Left lung (tissue), 10 donors: ENCODE data around the gene JUN. TPM values are rescaled to one million over a fixed set of nuclear protein-coding genes. Genes with fewer than 3 reads are reported as not detected.
A peak's percentile ranks its signal among the peaks of the same experiment; 100 is the strongest.

Experiments
- ATAC-seq: fragments of 200-7000 bp; cut with Tn5 transposase; one replicate; pipeline ENCODE4 v1.9.1; 2020; ENCODE audit warnings: moderate library complexity
- DNase-seq, 4 donors: peaks; one replicate each; pipeline ENCODE4 v3.0.0-alpha.2; 2013 to 2020
- H3K27ac ChIP-seq, 2 donors: fragments of 200-600 bp; sonication (generic) in 1 of 2; one replicate each; pipeline versions ENCODE4 v1.5.0 to v1.8.0; 2020 to 2021
- H3K27me3 ChIP-seq, 2 donors: fragments of 200-600 bp; sonication (generic) in 1 of 2; one replicate each; pipeline versions ENCODE4 v1.5.0 to v1.8.0; 2020 to 2021
- H3K36me3 ChIP-seq, 2 donors: fragments of 200-600 bp; sonication (generic) in 1 of 2; one replicate each; pipeline versions ENCODE4 v1.5.0 to v1.8.0; 2020 to 2021
- H3K4me1 ChIP-seq, 2 donors: fragments of 200-600 bp; one replicate each; pipeline ENCODE4 v1.8.0; 2021
- H3K4me3 ChIP-seq, 2 donors: fragments of 200-600 bp; sonication (generic) in 1 of 2; one replicate each; pipeline versions ENCODE4 v1.5.0 to v1.8.0; 2020 to 2021; ENCODE audit warnings: mild to moderate bottlenecking in 1 of 2
- H3K9me3 ChIP-seq, 2 donors: fragments of 200-600 bp; sonication (generic) in 1 of 2; one replicate each; pipeline versions ENCODE4 v1.5.0 to v1.8.0; 2020 to 2021
- intact Hi-C, 2 donors: fragments of 100-400 bp; cut with DNase I; formaldehyde crosslinking; loops; one replicate each; pipeline versions ENCODE4 v1.11.2 to v1.14.2; 2022
- polyA plus RNA-seq, 6 donors: library from polyadenylated mRNA; unstranded; fragments of 120-200 nt; gene quantifications; one replicate each; pipeline ENCODE4 v1.2.1, GENCODE V29; 2013; ENCODE audit not compliant: insufficient read length in 6 of 6
- total RNA-seq, 2 donors: library from RNA; stranded (reverse); fragmentation: NEBNext Ultra II Directional; extraction: Animal tissue kit (Norgen Biotek cat#: 25700); gene quantifications; one replicate each; pipeline ENCODE4 v1.2.1, GENCODE V29; 2021
- TF ChIP-seq, protein P1 (sequence below), 2 donors: fragments of 200-600 bp; sonication (generic) in 1 of 2; IDR thresholded peaks; one replicate each; pipeline versions ENCODE4 v1.5.0 to v1.8.0; 2021; ENCODE audit warnings: antibody characterized with exemption in 2 of 2
- donor health status: DM: no; HTN: yes; CAD: no.
- donor health status: DM: no; HTN: no; CAD: no.

Gene JUN
- total and polyA plus RNA-seq, 8 donors: 83.2 to 705 (median 174) TPM

DNA sequence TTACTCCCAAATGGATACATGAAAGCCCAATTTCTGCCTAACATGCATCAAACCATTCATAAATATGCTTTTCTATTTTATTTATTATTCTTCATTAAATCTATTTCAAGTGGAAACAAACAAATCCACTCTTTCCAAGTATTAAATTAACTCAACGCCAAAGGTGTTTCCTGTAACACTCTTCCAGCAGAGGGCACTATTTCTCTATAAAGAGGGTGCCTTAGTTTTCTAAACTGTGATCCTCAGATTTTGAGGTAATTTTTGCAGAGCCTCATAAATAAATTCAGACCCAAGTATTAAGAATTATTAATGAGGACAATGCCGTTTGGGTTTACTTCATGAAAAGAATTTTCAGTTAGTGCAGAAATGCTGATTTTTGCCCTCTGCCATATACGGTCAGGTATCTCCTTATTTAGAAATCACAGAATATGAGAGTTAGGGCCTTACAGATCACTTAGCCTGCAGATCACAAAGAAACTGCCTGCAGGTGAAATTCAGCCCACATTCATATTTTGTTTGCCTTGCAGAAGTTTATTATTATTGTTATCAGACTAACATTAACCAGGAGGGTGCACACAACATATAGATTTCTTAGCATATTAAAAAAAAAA, 43.9 kb downstream of the JUN start:
- intact Hi-C loops: no loop called here
- peak; percentile 87 for ATAC-seq
- TF ChIP-seq, protein P1, sequence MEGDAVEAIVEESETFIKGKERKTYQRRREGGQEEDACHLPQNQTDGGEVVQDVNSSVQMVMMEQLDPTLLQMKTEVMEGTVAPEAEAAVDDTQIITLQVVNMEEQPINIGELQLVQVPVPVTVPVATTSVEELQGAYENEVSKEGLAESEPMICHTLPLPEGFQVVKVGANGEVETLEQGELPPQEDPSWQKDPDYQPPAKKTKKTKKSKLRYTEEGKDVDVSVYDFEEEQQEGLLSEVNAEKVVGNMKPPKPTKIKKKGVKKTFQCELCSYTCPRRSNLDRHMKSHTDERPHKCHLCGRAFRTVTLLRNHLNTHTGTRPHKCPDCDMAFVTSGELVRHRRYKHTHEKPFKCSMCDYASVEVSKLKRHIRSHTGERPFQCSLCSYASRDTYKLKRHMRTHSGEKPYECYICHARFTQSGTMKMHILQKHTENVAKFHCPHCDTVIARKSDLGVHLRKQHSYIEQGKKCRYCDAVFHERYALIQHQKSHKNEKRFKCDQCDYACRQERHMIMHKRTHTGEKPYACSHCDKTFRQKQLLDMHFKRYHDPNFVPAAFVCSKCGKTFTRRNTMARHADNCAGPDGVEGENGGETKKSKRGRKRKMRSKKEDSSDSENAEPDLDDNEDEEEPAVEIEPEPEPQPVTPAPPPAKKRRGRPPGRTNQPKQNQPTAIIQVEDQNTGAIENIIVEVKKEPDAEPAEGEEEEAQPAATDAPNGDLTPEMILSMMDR (IDR thresholded peaks at IDR 0.05): peak; percentile 77 to 88

DNA sequence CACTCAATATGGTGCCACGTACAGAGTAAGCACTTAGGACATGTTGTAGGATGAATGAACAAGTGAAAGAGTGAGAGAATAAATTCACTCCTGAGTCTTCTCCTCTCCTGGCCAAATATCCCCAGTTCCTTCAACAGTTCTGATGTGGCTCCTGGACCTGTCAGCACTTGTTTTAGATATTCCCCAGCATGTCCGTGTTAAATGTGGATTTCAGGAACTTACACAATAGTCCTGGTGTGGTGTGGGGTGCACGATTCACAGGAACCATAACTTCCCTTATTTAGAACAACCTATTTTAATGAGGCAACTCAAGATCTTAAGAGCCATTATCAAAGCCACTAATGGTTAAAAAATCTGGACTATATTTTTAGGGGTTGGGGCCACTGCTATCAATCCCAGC, 45.0 kb downstream of the JUN start:
- TF ChIP-seq, protein P1 (IDR thresholded peaks at IDR 0.05): no peak
- Histone ChIP-seq H3K27ac (no peak overlapping the region), H3K27me3 (no peaks in the 10 kb centered on the region), H3K4me1 (peaks cover 0 to 18% of the 10 kb centered on the region in 2 donors), H3K9me3 (no peaks in the 10 kb centered on the region), H3K4me3 (no peak overlapping the region), H3K36me3 (no peaks in the 10 kb centered on the region)
- ATAC-seq: peak; percentile 56
- no peak for DNase-seq
- intact Hi-C loops: no loop called here

More for the DNA sequence above, 43.9 kb downstream of the JUN start:
- Histone ChIP-seq H3K4me3 (no peak overlapping the region), H3K27ac (no peak overlapping the region), H3K36me3 (no peaks in the 10 kb centered on the region), H3K4me1 (peaks cover 0 to 18% of the 10 kb centered on the region in 2 donors), H3K9me3 (no peaks in the 10 kb centered on the region), H3K27me3 (no peaks in the 10 kb centered on the region)
- DNase-seq: peak in 2 of 4 donors; percentile 47 to 63

DNA sequence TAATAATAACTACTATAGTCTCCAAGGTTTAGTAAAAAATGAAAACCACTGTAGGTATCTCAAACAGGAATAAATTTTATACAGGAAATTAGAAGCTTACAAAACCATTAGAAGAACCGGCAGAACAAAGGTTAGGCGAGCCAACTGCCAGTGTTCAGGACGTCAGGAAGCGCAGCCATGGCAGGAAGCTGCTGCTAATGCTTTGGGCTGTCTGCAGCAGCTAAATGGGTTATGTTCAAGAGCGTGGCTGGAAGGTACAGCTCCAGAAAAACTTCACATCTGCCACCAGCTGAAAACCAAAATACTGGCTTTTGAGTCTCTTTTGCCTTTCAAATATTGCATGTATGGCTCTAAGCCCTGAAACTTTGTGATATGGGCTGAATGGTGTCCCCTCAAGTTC, 48.3 kb downstream of the JUN start:
- H3K27me3 ChIP-seq: no peaks in the 10 kb centered on the region
- H3K4me3 ChIP-seq: no peak overlapping the region
- DNase-seq (no peak), ATAC-seq (no peak)
- H3K9me3 ChIP-seq: no peaks in the 10 kb centered on the region
- TF ChIP-seq, protein P1 (IDR thresholded peaks at IDR 0.05): no peak
- no peaks in the 10 kb centered on the region for H3K36me3 ChIP-seq
- intact Hi-C loops: no loop called here
- no peak overlapping the region for H3K27ac ChIP-seq
- H3K4me1 ChIP-seq: peaks cover 0 to 18% of the 10 kb centered on the region in 2 donors

DNA sequence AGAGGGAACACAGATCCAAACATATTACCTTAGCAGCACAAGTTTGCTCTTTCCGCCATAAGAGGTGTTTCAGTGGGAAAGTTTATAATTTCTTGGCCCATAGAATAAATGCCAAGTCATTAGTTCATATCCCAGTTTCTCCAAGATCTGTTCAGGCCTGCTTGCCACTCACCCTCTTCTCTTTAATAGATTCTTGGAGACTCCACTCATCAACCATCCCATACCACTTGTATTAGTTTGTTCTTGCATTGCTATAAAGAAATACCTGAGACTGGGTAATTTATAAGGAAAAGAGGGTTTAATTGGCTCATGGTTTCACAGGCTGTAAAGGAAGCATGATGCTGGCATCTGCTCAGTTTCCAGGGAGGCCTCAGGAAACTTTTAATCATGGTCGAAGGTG, 49.2 kb downstream of the JUN start:
- intact Hi-C loops: no loop called here
- TF ChIP-seq, protein P1 (IDR thresholded peaks at IDR 0.05): no peak

DNA sequence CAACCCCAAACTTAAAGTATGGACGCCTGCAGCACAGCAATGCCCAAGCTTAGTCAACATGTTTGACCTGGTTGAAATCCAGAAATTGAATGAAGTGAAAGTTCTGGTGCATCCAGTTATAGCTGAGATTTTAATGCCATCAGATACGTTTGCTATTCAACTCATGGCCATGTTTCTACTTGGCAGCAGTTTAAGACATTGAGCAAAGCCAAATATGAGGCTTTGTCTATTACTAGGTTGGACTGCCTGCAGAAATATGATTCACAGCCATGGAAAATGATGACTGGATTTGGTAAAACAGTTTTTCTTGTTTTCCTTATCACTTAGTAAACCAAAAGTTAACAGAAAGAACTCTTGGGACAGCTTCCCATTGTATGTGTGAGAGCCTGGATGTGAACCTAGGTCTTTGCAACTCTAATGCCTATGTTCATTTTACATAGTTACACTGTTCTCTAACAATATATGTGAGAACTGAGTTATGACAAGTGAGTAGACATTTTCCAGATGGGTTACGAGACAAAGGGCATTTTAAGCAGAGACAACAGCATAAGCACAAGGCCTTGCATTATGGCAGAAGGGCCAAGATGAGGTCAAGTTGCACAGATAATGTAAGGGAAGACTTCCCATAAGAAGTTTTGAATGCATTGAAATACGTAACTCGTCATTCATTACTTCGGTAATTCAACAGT, 51.6 kb downstream of the JUN start:
- no peaks in the 10 kb centered on the region for H3K27me3 ChIP-seq
- ATAC-seq: no peak
- intact Hi-C loops: no loop called here
- no peaks in the 10 kb centered on the region for H3K4me1 ChIP-seq
- H3K4me3 ChIP-seq: no peak overlapping the region
- no peaks in the 10 kb centered on the region for H3K9me3 ChIP-seq
- DNase-seq: no peak
- H3K27ac ChIP-seq: no peak overlapping the region
- H3K36me3 ChIP-seq: no peaks in the 10 kb centered on the region
- TF ChIP-seq, protein P1 (IDR thresholded peaks at IDR 0.05): no peak

More for the DNA sequence above, 49.2 kb downstream of the JUN start:
- no peaks in the 10 kb centered on the region for H3K36me3 ChIP-seq
- no peaks in the 10 kb centered on the region for H3K9me3 ChIP-seq
- DNase-seq: no peak
- H3K4me3 ChIP-seq: no peak overlapping the region
- no peaks in the 10 kb centered on the region for H3K27me3 ChIP-seq
- no peak for ATAC-seq
- no peak overlapping the region for H3K27ac ChIP-seq
- peaks cover 0 to 10% of the 10 kb centered on the region in 2 donors for H3K4me1 ChIP-seq
